ENCODE results near the gene LYST.

DNA sequence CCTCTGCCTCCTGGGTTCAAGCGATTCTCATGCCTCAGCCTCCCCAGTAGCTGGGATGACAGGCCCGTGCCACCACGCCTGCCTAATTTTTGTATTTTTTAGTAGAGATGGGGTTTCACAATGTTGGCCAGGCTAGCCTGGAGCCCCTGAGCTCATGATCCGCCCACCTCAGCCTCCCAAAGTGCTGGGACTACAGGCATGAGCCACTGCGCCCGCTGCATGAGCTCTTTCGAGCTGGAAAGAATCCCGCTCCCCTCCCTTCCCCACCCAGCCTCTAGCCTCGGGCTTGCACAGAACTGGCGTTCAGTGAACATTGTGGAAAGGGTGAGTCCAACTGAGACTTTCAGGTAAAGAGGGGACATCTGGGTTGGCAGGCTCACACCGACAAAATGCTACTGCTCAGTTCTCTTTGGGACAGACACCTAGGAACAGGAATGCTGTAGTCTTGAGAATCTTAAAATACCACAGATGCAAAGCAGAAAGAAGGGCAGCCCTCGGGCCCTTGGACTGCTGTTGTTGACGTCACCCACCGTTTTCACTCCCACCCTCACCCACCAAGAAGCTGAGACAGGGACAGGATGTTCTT, 207.4 kb downstream of the LYST start:
- TF ChIP-seq POLR2A (IDR thresholded peaks at IDR 0.05) = no peak
- TF ChIP-seq, protein P1, sequence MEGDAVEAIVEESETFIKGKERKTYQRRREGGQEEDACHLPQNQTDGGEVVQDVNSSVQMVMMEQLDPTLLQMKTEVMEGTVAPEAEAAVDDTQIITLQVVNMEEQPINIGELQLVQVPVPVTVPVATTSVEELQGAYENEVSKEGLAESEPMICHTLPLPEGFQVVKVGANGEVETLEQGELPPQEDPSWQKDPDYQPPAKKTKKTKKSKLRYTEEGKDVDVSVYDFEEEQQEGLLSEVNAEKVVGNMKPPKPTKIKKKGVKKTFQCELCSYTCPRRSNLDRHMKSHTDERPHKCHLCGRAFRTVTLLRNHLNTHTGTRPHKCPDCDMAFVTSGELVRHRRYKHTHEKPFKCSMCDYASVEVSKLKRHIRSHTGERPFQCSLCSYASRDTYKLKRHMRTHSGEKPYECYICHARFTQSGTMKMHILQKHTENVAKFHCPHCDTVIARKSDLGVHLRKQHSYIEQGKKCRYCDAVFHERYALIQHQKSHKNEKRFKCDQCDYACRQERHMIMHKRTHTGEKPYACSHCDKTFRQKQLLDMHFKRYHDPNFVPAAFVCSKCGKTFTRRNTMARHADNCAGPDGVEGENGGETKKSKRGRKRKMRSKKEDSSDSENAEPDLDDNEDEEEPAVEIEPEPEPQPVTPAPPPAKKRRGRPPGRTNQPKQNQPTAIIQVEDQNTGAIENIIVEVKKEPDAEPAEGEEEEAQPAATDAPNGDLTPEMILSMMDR (IDR thresholded peaks at IDR 0.05) = no peak
